Measurements from ENCODE around the gene ADCY2.

- TF ChIP-seq ZNF174 (tag by site-specific recombination; IDR thresholded peaks at IDR 0.05): no peak
- TF ChIP-seq SALL2 (tag by site-specific recombination; IDR thresholded peaks at IDR 0.05; ENCODE audit: borderline replicate concordance): no peak
- no peak for TF ChIP-seq ZNF670 (tag by site-specific recombination; IDR thresholded peaks at IDR 0.05; ENCODE audit: low read depth)
- no peak for TF ChIP-seq CTCF (tag by site-specific recombination; IDR thresholded peaks at IDR 0.05)
- TF ChIP-seq TCF7L2 (IDR thresholded peaks at IDR 0.05; ENCODE audit: borderline replicate concordance, low read depth, low read length): no peak
- no peak for TF ChIP-seq ZNF561 (tag by site-specific recombination; IDR thresholded peaks at IDR 0.05; ENCODE audit: borderline replicate concordance)
- TF ChIP-seq ZNF785 (tag by site-specific recombination; IDR thresholded peaks at IDR 0.05): no peak
- TF ChIP-seq MEIS1 (CRISPR knock-in tag; IDR thresholded peaks at IDR 0.05; ENCODE audit: borderline replicate concordance): no peak
- no peak for TF ChIP-seq ZNF398 (tag by site-specific recombination; IDR thresholded peaks at IDR 0.05)
- no peak for TF ChIP-seq ZNF791 (tag by site-specific recombination; IDR thresholded peaks at IDR 0.05)
- TF ChIP-seq ZNF549 (tag by site-specific recombination; IDR thresholded peaks at IDR 0.05): no peak
- no peak for TF ChIP-seq ZNF830 (tag by site-specific recombination; IDR thresholded peaks at IDR 0.05; ENCODE audit: low read depth)
- TF ChIP-seq ZNF140 (tag by site-specific recombination; IDR thresholded peaks at IDR 0.05): no peak
- TF ChIP-seq ZNF274 (IDR thresholded peaks at IDR 0.05; ENCODE audit: low read length): no peak
- no peak for TF ChIP-seq ZNF274 (tag by site-specific recombination; IDR thresholded peaks at IDR 0.05; ENCODE audit: borderline replicate concordance)
These were observed 26.6 kb downstream of the ADCY2 start for GRCh38 chr5:7422316-7423106.

All from HEK293 (cell line).